GM12875 (cell line): ENCODE measurements around the gene RUNX2.

ENCODE experiments used
- H3K4me3 ChIP-seq: one replicate; pipeline ENCODE4 v1.5.1; 2011; ENCODE audit warnings: low read depth, low read length, control low read depth
- CTCF ChIP-seq: IDR thresholded peaks from 2 replicates; pipeline ENCODE4 v1.5.1; 2011; ENCODE audit warnings: low read depth, mild to moderate bottlenecking, control low read depth, inconsistent platforms, low read length, moderate library complexity, borderline replicate concordance; ENCODE audit not compliant: insufficient read depth

RUNX2 gene

GRCh38 chr6:45635284-45635867 lies 307.2 kb downstream of the RUNX2 start:
- no peak overlapping the region for H3K4me3 ChIP-seq
- TF ChIP-seq CTCF = no peak

GRCh38 chr6:45637056-45637455 lies 308.9 kb downstream of the RUNX2 start:
- H3K4me3 ChIP-seq = no peak overlapping the region
- TF ChIP-seq CTCF = no peak

- no peak for TF ChIP-seq CTCF
- no peak overlapping the region for H3K4me3 ChIP-seq
These were observed 309.6 kb downstream of the RUNX2 start for GRCh38 chr6:45637611-45638257.

GRCh38 chr6:45640081-45640491 lies 312.0 kb downstream of the RUNX2 start:
- TF ChIP-seq CTCF = no peak
- no peak overlapping the region for H3K4me3 ChIP-seq

- H3K4me3 ChIP-seq = no peak overlapping the region
- TF ChIP-seq CTCF = no peak
These were observed 312.7 kb downstream of the RUNX2 start for GRCh38 chr6:45640811-45641210.

- H3K4me3 ChIP-seq = no peak overlapping the region
- TF ChIP-seq CTCF = no peak
These were observed 314.4 kb downstream of the RUNX2 start for GRCh38 chr6:45642331-45643125.
